HG02884 (cell line): ENCODE data around the gene CYP4A22.
"Not testable (repeated sequence)": the region's sequence is repeated elsewhere in the genome, so short reads cannot be mapped to it uniquely, and the experiment has no call there.

Experiments
- ATAC-seq: cut with Tn5 transposase; IDR thresholded peaks from one replicate; pipeline ENCODE4 v1.9.1; 2021; ENCODE audit warnings: mild to moderate bottlenecking, moderate library complexity; ENCODE audit not compliant: unreplicated experiment

Gene CYP4A22

GRCh38 chr1:47184822-47185677, 47.8 kb downstream of the CYP4A22 start:
- ATAC-seq = no peak

GRCh38 chr1:47186267-47187185, 49.3 kb downstream of the CYP4A22 start:
- no peak for ATAC-seq

GRCh38 chr1:47187231-47187925, 50.1 kb downstream of the CYP4A22 start:
- no peak for ATAC-seq

- ATAC-seq = no peak
These were observed 50.6 kb downstream of the CYP4A22 start for GRCh38 chr1:47187926-47188250.

GRCh38 chr1:47188791-47189785, 51.8 kb downstream of the CYP4A22 start:
- no peak for ATAC-seq

- no peak for ATAC-seq
These were observed 52.7 kb downstream of the CYP4A22 start, which contains the start of gene PDZK1IP1 for GRCh38 chr1:47189844-47190508. Gene PDZK1IP1, minus strand, starts transcription at chr1:47190036. Its CDS starts 104 bp downstream, at chr1:47189932.

GRCh38 chr1:47190509-47190855, 53.2 kb downstream of the CYP4A22 start:
- no peak for ATAC-seq

- ATAC-seq = no peak
These were observed 53.6 kb downstream of the CYP4A22 start for GRCh38 chr1:47190857-47191256.

GRCh38 chr1:47191940-47192457, 54.8 kb downstream of the CYP4A22 start:
- no peak for ATAC-seq

- ATAC-seq = no peak
These were observed 55.5 kb downstream of the CYP4A22 start for GRCh38 chr1:47192458-47193384.

- not testable (repeated sequence) for ATAC-seq
These were observed 56.3 kb downstream of the CYP4A22 start for GRCh38 chr1:47193496-47193895.

GRCh38 chr1:47194311-47194710, 57.1 kb downstream of the CYP4A22 start:
- ATAC-seq = no peak

- ATAC-seq = not testable (repeated sequence)
These were observed 58.7 kb downstream of the CYP4A22 start for GRCh38 chr1:47195981-47196380.

- ATAC-seq = no peak
These were observed 59.4 kb downstream of the CYP4A22 start for GRCh38 chr1:47196622-47197021.

GRCh38 chr1:47198214-47198613, 61.0 kb downstream of the CYP4A22 start:
- no peak for ATAC-seq
